ENCODE data around the gene SOX4.
"Not testable (repeated sequence)": the region's sequence is repeated elsewhere in the genome, so short reads cannot be mapped to it uniquely, and the experiment has no call there.

SOX4 gene

GRCh38 chr6:21593412-21593926 lies at the start of gene SOX4:
TSS of gene SOX4 (plus strand) at chr6:21593751. CDS start at chr6:21594535, 784 bp downstream.
- peak within 1 kb of the TSS; percentile 89 for H3K4me3 Mint-ChIP-seq
- no peaks in the 10 kb centered on the region for H3K9me3 Mint-ChIP-seq (ENCODE audit: low read depth)
- H3K27ac Mint-ChIP-seq = peak within 1 kb of the TSS; percentile 61
- no peaks in the 10 kb centered on the region for H3K36me3 Mint-ChIP-seq
- peaks cover 26% of the 10 kb centered on the region for H3K4me1 Mint-ChIP-seq (ENCODE audit: low read depth)
- H3K27me3 Mint-ChIP-seq = peaks cover 8% of the 10 kb centered on the region

GRCh38 chr6:21552286-21552685 lies 41.3 kb upstream of the SOX4 start:
- H3K27ac Mint-ChIP-seq; H3K9me3 Mint-ChIP-seq (ENCODE audit: low read depth); H3K4me3 Mint-ChIP-seq; H3K36me3 Mint-ChIP-seq; H3K4me1 Mint-ChIP-seq (ENCODE audit: low read depth); H3K27me3 Mint-ChIP-seq: not testable (repeated sequence)

- Mint-ChIP-seq H3K4me3 (no peak overlapping the region), H3K9me3 (ENCODE audit: low read depth) (no peaks in the 10 kb centered on the region), H3K36me3 (no peaks in the 10 kb centered on the region), H3K27me3 (peaks cover 5% of the 10 kb centered on the region), H3K27ac (no peak overlapping the region), H3K4me1 (ENCODE audit: low read depth) (no peaks in the 10 kb centered on the region)
Measured at GRCh38 chr6:21554286-21554685, 39.3 kb upstream of the SOX4 start.

- Mint-ChIP-seq H3K36me3 (no peaks in the 10 kb centered on the region), H3K4me3 (no peak overlapping the region), H3K9me3 (ENCODE audit: low read depth) (no peaks in the 10 kb centered on the region), H3K4me1 (ENCODE audit: low read depth) (no peaks in the 10 kb centered on the region), H3K27me3 (peaks cover 5% of the 10 kb centered on the region), H3K27ac (no peak overlapping the region)
Measured at GRCh38 chr6:21555197-21555596, 38.4 kb upstream of the SOX4 start.

- H3K4me1 Mint-ChIP-seq (ENCODE audit: low read depth) = no peaks in the 10 kb centered on the region
- H3K9me3 Mint-ChIP-seq (ENCODE audit: low read depth) = no peaks in the 10 kb centered on the region
- no peak overlapping the region for H3K4me3 Mint-ChIP-seq
- H3K27ac Mint-ChIP-seq = no peak overlapping the region
- H3K27me3 Mint-ChIP-seq = peaks cover 5% of the 10 kb centered on the region
- H3K36me3 Mint-ChIP-seq = no peaks in the 10 kb centered on the region
Measured at GRCh38 chr6:21556511-21556910, 37.0 kb upstream of the SOX4 start.

- Mint-ChIP-seq H3K27me3 (peaks cover 5% of the 10 kb centered on the region), H3K4me1 (ENCODE audit: low read depth) (no peaks in the 10 kb centered on the region)
Measured at GRCh38 chr6:21556968-21557721, 36.4 kb upstream of the SOX4 start.

GRCh38 chr6:21559238-21559637 lies 34.3 kb upstream of the SOX4 start:
- no peak overlapping the region for H3K27ac Mint-ChIP-seq
- no peaks in the 10 kb centered on the region for H3K9me3 Mint-ChIP-seq (ENCODE audit: low read depth)
- no peaks in the 10 kb centered on the region for H3K36me3 Mint-ChIP-seq
- H3K27me3 Mint-ChIP-seq = peaks cover 2% of the 10 kb centered on the region
- no peaks in the 10 kb centered on the region for H3K4me1 Mint-ChIP-seq (ENCODE audit: low read depth)
- H3K4me3 Mint-ChIP-seq = no peak overlapping the region

More at GRCh38 chr6:21556968-21557721, 36.4 kb upstream of the SOX4 start:
- Mint-ChIP-seq H3K4me3 (no peak overlapping the region), H3K9me3 (ENCODE audit: low read depth) (no peaks in the 10 kb centered on the region), H3K27ac (no peak overlapping the region), H3K36me3 (no peaks in the 10 kb centered on the region)

- Mint-ChIP-seq H3K9me3 (ENCODE audit: low read depth) (no peaks in the 10 kb centered on the region), H3K27me3 (peaks cover 2% of the 10 kb centered on the region), H3K27ac (no peak overlapping the region), H3K4me1 (ENCODE audit: low read depth) (no peaks in the 10 kb centered on the region), H3K36me3 (no peaks in the 10 kb centered on the region), H3K4me3 (no peak overlapping the region)
Measured at GRCh38 chr6:21560249-21560648, 33.3 kb upstream of the SOX4 start.

GRCh38 chr6:21565431-21565830 lies 28.1 kb upstream of the SOX4 start:
- Mint-ChIP-seq H3K4me3 (no peak overlapping the region), H3K9me3 (ENCODE audit: low read depth) (no peaks in the 10 kb centered on the region), H3K36me3 (no peaks in the 10 kb centered on the region), H3K27me3 (peaks cover 4% of the 10 kb centered on the region), H3K27ac (no peak overlapping the region), H3K4me1 (ENCODE audit: low read depth) (no peaks in the 10 kb centered on the region)

GRCh38 chr6:21578523-21578922 lies 15.0 kb upstream of the SOX4 start:
- Mint-ChIP-seq H3K4me1 (ENCODE audit: low read depth) (no peaks in the 10 kb centered on the region), H3K4me3 (no peak overlapping the region), H3K27ac (no peak overlapping the region), H3K27me3 (no peaks in the 10 kb centered on the region), H3K36me3 (peaks cover 2% of the 10 kb centered on the region), H3K9me3 (ENCODE audit: low read depth) (peaks cover 9% of the 10 kb centered on the region)

GRCh38 chr6:21582651-21583050 lies 10.9 kb upstream of the SOX4 start:
- Mint-ChIP-seq H3K4me3 (no peak overlapping the region), H3K27ac (no peak overlapping the region), H3K9me3 (ENCODE audit: low read depth) (peaks cover 9% of the 10 kb centered on the region), H3K36me3 (peaks cover 2% of the 10 kb centered on the region), H3K27me3 (peaks cover 3% of the 10 kb centered on the region), H3K4me1 (ENCODE audit: low read depth) (peaks cover 3% of the 10 kb centered on the region)

- Mint-ChIP-seq H3K27ac (no peak overlapping the region), H3K36me3 (no peaks in the 10 kb centered on the region), H3K4me3 (no peak overlapping the region), H3K9me3 (ENCODE audit: low read depth) (peaks cover 9% of the 10 kb centered on the region), H3K27me3 (peaks cover 12% of the 10 kb centered on the region), H3K4me1 (ENCODE audit: low read depth) (peaks cover 11% of the 10 kb centered on the region)
Measured at GRCh38 chr6:21586300-21586699, 7.3 kb upstream of the SOX4 start.

- Mint-ChIP-seq H3K36me3 (no peaks in the 10 kb centered on the region), H3K4me1 (ENCODE audit: low read depth) (peaks cover 11% of the 10 kb centered on the region), H3K27me3 (peaks cover 12% of the 10 kb centered on the region), H3K9me3 (ENCODE audit: low read depth) (peaks cover 9% of the 10 kb centered on the region), H3K4me3 (peak overlapping the region; percentile 92), H3K27ac (no peak overlapping the region)
Measured at GRCh38 chr6:21586740-21587178, 6.8 kb upstream of the SOX4 start.

GRCh38 chr6:21587179-21587960 lies 6.2 kb upstream of the SOX4 start:
- peaks cover 12% of the 10 kb centered on the region for H3K27me3 Mint-ChIP-seq
- peak overlapping the region; percentile 92 for H3K4me3 Mint-ChIP-seq
- no peaks in the 10 kb centered on the region for H3K36me3 Mint-ChIP-seq
- peaks cover 11% of the 10 kb centered on the region for H3K4me1 Mint-ChIP-seq (ENCODE audit: low read depth)
- H3K9me3 Mint-ChIP-seq (ENCODE audit: low read depth) = peaks cover 4% of the 10 kb centered on the region
- H3K27ac Mint-ChIP-seq = no peak overlapping the region

GRCh38 chr6:21587961-21588480 lies 5.5 kb upstream of the SOX4 start:
- Mint-ChIP-seq H3K36me3 (no peaks in the 10 kb centered on the region), H3K9me3 (ENCODE audit: low read depth) (no peaks in the 10 kb centered on the region), H3K4me3 (peak overlapping the region; percentile 92), H3K27me3 (peaks cover 12% of the 10 kb centered on the region), H3K27ac (no peak overlapping the region), H3K4me1 (ENCODE audit: low read depth) (peaks cover 11% of the 10 kb centered on the region)

All from activated naive CD8-positive, alpha-beta T cell (primary cell).